Measurements from ENCODE around the gene LTBP4. TPM values are rescaled to one million over a fixed set of nuclear protein-coding genes. Genes with fewer than 3 reads are reported as not detected.

The LTBP4 gene
- polyA plus RNA-seq, 1 of the 3 experiments (the other 2 are of a cell fraction), result 24.8 TPM

GRCh38 chr19:40662925-40663694 is 61.9 kb downstream of the LTBP4 start:
- H3K9ac ChIP-seq, result peak overlapping the region; percentile 67
- TF ChIP-seq, protein P1, sequence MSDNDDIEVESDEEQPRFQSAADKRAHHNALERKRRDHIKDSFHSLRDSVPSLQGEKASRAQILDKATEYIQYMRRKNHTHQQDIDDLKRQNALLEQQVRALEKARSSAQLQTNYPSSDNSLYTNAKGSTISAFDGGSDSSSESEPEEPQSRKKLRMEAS (IDR thresholded peaks at IDR 0.05; ENCODE audit: low read depth), result peak; percentile 99
- TF ChIP-seq POLR2AphosphoS5 (IDR thresholded peaks at IDR 0.05; ENCODE audit: low read depth, low read length), result 0 out of 2 replicates have a peak, but pooled peaks have one; percentile 16
- TF ChIP-seq RXRA (IDR thresholded peaks at IDR 0.05; ENCODE audit: borderline replicate concordance, low read depth), result no peak
- TF ChIP-seq, protein P2, sequence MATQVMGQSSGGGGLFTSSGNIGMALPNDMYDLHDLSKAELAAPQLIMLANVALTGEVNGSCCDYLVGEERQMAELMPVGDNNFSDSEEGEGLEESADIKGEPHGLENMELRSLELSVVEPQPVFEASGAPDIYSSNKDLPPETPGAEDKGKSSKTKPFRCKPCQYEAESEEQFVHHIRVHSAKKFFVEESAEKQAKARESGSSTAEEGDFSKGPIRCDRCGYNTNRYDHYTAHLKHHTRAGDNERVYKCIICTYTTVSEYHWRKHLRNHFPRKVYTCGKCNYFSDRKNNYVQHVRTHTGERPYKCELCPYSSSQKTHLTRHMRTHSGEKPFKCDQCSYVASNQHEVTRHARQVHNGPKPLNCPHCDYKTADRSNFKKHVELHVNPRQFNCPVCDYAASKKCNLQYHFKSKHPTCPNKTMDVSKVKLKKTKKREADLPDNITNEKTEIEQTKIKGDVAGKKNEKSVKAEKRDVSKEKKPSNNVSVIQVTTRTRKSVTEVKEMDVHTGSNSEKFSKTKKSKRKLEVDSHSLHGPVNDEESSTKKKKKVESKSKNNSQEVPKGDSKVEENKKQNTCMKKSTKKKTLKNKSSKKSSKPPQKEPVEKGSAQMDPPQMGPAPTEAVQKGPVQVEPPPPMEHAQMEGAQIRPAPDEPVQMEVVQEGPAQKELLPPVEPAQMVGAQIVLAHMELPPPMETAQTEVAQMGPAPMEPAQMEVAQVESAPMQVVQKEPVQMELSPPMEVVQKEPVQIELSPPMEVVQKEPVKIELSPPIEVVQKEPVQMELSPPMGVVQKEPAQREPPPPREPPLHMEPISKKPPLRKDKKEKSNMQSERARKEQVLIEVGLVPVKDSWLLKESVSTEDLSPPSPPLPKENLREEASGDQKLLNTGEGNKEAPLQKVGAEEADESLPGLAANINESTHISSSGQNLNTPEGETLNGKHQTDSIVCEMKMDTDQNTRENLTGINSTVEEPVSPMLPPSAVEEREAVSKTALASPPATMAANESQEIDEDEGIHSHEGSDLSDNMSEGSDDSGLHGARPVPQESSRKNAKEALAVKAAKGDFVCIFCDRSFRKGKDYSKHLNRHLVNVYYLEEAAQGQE (IDR thresholded peaks at IDR 0.05; ENCODE audit: low read depth, low read length), result no peak
- no peak for TF ChIP-seq FOXJ3 (CRISPR knock-in tag; IDR thresholded peaks at IDR 0.05)
- peak; percentile 89 for TF ChIP-seq RAD21 (IDR thresholded peaks at IDR 0.05; ENCODE audit: low read length)
- TF ChIP-seq RCOR1 (IDR thresholded peaks at IDR 0.05; ENCODE audit: low read length), result no peak
- no peak for TF ChIP-seq IRF3 (IDR thresholded peaks at IDR 0.05; ENCODE audit: low read depth, low read length)
- TF ChIP-seq YY1 (IDR thresholded peaks at IDR 0.05; ENCODE audit: low read depth), result no peak
- TF ChIP-seq, protein P3, sequence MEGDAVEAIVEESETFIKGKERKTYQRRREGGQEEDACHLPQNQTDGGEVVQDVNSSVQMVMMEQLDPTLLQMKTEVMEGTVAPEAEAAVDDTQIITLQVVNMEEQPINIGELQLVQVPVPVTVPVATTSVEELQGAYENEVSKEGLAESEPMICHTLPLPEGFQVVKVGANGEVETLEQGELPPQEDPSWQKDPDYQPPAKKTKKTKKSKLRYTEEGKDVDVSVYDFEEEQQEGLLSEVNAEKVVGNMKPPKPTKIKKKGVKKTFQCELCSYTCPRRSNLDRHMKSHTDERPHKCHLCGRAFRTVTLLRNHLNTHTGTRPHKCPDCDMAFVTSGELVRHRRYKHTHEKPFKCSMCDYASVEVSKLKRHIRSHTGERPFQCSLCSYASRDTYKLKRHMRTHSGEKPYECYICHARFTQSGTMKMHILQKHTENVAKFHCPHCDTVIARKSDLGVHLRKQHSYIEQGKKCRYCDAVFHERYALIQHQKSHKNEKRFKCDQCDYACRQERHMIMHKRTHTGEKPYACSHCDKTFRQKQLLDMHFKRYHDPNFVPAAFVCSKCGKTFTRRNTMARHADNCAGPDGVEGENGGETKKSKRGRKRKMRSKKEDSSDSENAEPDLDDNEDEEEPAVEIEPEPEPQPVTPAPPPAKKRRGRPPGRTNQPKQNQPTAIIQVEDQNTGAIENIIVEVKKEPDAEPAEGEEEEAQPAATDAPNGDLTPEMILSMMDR (IDR thresholded peaks at IDR 0.05), result no peak; the same call in 1 of the 2 replicates
- no peak for TF ChIP-seq RFX5 (IDR thresholded peaks at IDR 0.05; ENCODE audit: low read length)
- peak; percentile 92 for TF ChIP-seq USF1 (IDR thresholded peaks at IDR 0.05; ENCODE audit: borderline replicate concordance, low read depth)
- no peak for TF ChIP-seq GABPA (IDR thresholded peaks at IDR 0.05; ENCODE audit: low read depth)
- no peak for TF ChIP-seq FOXM1 (IDR thresholded peaks at IDR 0.05; ENCODE audit: low read depth)
- TF ChIP-seq TEAD4 (IDR thresholded peaks at IDR 0.05; ENCODE audit: borderline replicate concordance, insufficient read depth), result no peak
- TF ChIP-seq TAF1 (IDR thresholded peaks at IDR 0.05; ENCODE audit: borderline replicate concordance, low read depth, low read length), result no peak
- TF ChIP-seq NRF1 (IDR thresholded peaks at IDR 0.05; ENCODE audit: low read depth, low read length), result peak; percentile 32; the same call in 1 of the 2 replicates
- no peak for TF ChIP-seq PBX3 (IDR thresholded peaks at IDR 0.05)
- no peak for TF ChIP-seq GATA2 (CRISPR knock-in tag; IDR thresholded peaks at IDR 0.05)
- no peak for TF ChIP-seq ELF1 (IDR thresholded peaks at IDR 0.05)
- TF ChIP-seq SIN3A (IDR thresholded peaks at IDR 0.05; ENCODE audit: borderline replicate concordance, low read depth, low read length), result peak; percentile 85
- TF ChIP-seq USF2 (IDR thresholded peaks at IDR 0.05; ENCODE audit: borderline replicate concordance, low read depth, low read length), result peak; percentile 45; the same call in 1 of the 2 replicates

More at GRCh38 chr19:40662925-40663694, 61.9 kb downstream of the LTBP4 start:
- Histone ChIP-seq H3K4me1 (ENCODE audit: control insufficient read depth in 1 of 2, insufficient read depth in 2 of 2, low read depth in 1 of 2, low read length in 1 of 2) (peaks cover 6 to 10% of the 10 kb centered on the region in 2 experiments; a peak in 3 of 4 replicates), H3K4me3 (ENCODE audit: low read depth in 2 of 2, low read length in 1 of 2) (peak overlapping the region; percentile 61 to 91), H3F3A (replicated peaks; ENCODE audit: insufficient read depth) (peaks cover 29% of the 10 kb centered on the region), H3K36me3 (replicated peaks in 1 of 2; ENCODE audit: control insufficient read depth in 1 of 2, insufficient read depth in 2 of 2, low read length in 1 of 2) (peaks cover 0 to 12% of the 10 kb centered on the region in 2 experiments), H3K9me3 (no peaks in the 10 kb centered on the region), H3K27me3 (ENCODE audit: insufficient read depth) (no peaks in the 10 kb centered on the region), H3K4me2 (peak overlapping the region; percentile 99), H3K79me2 (ENCODE audit: insufficient read depth) (no peaks in the 10 kb centered on the region), H4K20me1 (ENCODE audit: insufficient read depth) (no peaks in the 10 kb centered on the region), H3K27ac (ENCODE audit: low read depth in 2 of 2, low read length in 1 of 2) (peak overlapping the region; percentile 62 to 67), H3K9me2 (no peaks in the 10 kb centered on the region), H2AFZ (ENCODE audit: low read depth) (peak overlapping the region; percentile 96)
- WGBS (ENCODE audit: low lambda C conversion rate), result under 1% methylated on average over 44 of the region's 60 CpGs
- DNase-seq, result peak; percentile 93
- ChIA-PET POLR2A (interaction anchor here (0.7 to 2.5 kb wide), 6 partner anchors 28 to 143 kb away, joined by 4 to 15 read pairs (median 6); partner anchors contain the start of genes ACTMAP, COQ8B, ITPKC and NUMBL), CTCF (interaction anchor here (0.6 to 3.9 kb wide), 43 partner anchors 8 to 642 kb away, joined by 3 to 54 read pairs (median 3); partner anchors contain the start of genes ACTMAP, EGLN2, LTBP4 and NUMBL)
